Measurements from ENCODE around the gene SLC22A1.
"Not testable (repeated sequence)": the region's sequence is repeated elsewhere in the genome, so short reads cannot be mapped to it uniquely, and the experiment has no call there.

SLC22A1 gene
- total RNA-seq: 0.27 to 0.62 reads per million in 2 donors

- DNase-seq: no peak
Measured at GRCh38 chr6:160121558-160121957, at the start of gene SLC22A1. Gene SLC22A1, plus strand, starts transcription at chr6:160121815. Its CDS starts 121 bp downstream, at chr6:160121936.

DNA sequence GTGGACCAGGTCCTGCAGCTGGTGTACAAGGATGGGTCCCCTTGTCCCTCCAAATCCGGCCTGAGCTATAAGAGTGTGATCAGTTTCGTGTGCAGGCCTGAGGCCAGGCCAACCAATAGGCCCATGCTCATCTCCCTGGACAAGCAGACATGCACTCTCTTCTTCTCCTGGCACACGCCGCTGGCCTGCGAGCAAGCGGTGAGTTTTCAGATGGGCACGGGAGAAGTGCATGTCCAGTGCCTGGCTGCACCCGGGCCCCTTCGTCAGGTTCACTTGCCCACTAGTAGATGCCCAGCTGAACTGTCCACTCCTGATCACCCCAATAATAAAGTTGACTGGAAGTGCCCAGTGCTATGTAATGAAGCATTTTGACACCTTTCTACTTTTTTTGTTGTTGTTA, 48.3 kb upstream of the SLC22A1 start:
- no peak for DNase-seq

GRCh38 chr6:160076009-160076408, 45.6 kb upstream of the SLC22A1 start:
- no peak for DNase-seq

- DNase-seq: no peak
Measured at GRCh38 chr6:160077024-160077423, 44.6 kb upstream of the SLC22A1 start.

- no peak for DNase-seq
Measured at GRCh38 chr6:160077526-160077925, 44.1 kb upstream of the SLC22A1 start.

DNA sequence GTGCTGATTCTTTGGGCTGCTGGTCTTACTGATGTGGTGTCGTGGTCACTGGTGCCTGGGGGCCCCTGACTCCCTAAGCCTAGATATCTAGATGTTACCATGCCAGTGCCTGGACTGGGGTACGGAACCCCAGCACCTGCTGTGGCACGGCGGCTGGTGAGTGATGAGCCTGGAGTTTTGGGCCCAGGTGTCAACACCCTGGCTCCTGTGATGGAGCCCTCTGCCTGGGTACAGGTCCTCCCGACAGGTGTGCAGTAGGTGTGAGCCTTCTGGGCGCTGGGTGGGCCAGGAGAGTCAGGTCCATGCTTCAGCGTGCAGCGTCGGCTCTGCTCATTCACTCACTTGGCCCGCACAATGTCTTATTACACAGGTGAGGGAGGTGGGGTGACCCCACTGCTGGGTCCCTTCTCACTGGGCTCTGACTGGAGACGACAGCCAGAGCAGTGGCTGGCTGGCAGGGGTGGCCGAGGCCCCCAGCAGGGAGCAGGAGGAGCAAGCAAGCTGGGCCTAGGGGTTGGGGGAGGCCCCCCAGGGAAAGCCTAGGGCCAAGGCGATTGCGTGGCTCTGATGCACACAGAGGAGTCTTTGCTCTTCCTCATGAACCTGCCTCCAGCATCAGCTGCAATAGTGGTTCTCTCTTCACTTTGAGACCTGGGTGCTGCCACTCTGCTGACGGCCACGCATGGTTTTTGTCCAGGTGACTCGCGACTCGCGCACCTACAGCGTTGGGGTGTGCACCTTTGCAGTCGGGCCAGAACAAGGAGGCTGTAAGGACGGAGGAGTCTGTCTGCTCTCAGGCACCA, 42.5 kb upstream of the SLC22A1 start:
- DNase-seq: no peak

GRCh38 chr6:160079686-160080043, 42.0 kb upstream of the SLC22A1 start:
- no peak for DNase-seq

GRCh38 chr6:160080097-160080496, 41.5 kb upstream of the SLC22A1 start:
- no peak for DNase-seq

- DNase-seq: no peak
Measured at GRCh38 chr6:160081398-160081797, 40.2 kb upstream of the SLC22A1 start.

- DNase-seq: no peak
Measured at GRCh38 chr6:160082627-160083026, 39.0 kb upstream of the SLC22A1 start.

GRCh38 chr6:160084198-160084776, 37.3 kb upstream of the SLC22A1 start:
- no peak for DNase-seq

DNA sequence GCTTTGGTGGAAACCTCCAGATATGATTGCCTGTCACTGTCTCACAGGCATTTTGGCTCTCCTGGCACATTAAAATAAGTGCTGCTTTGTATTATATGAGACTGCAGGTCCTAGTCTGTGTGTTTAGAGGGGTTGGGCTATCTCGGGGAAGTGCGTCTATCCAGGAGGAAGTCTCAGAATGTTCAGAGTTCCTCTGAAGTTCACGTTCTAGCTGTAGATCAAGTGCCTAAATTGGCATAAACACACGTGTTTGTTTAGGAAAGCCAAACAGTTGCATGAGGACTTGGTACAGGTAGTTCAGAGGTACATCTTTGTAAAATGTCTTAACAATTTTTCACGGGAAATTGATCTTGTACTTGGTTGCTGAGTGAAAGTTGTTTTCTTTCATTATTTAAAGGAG, 36.4 kb upstream of the SLC22A1 start:
- DNase-seq: no peak

- DNase-seq: no peak
Measured at GRCh38 chr6:160085713-160086505, 35.7 kb upstream of the SLC22A1 start.

GRCh38 chr6:160086754-160087153, 34.9 kb upstream of the SLC22A1 start:
- no peak for DNase-seq

- DNase-seq: no peak
Measured at GRCh38 chr6:160088069-160088783, 33.4 kb upstream of the SLC22A1 start.

DNA sequence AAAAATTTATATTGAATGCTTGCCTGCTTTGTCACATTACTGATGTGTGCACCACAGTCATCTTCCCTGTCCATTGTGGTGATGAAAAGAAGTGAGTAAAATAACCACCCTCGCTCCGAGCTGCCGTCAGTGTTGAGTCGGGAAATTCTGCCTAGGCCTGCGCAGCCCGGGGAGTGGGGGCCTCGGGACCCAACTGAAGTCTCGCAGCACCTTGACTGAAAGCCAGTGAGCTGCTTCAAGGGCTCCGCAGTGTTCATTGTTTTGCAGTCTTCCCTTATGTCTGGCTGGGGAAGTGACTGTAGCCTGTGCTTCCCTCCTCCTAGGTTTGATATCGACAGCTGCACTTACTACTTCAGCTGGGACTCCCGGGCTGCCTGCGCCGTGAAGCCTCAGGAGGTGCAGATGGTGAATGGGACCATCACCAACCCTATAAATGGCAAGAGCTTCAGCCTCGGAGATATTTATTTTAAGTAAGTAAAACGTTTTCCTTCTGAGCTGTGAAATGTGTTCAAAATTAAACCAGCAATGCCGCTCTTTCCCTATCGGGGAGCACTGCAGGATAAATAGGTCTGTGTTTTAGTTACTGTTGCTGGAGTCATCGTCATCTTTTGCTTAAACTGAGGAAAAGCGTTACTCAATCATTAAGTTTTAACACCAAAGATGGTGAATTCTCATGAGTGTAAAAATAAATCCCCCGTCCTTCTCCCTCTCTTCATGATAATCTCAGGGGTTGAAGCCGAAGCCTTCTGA, 32.7 kb upstream of the SLC22A1 start:
- DNase-seq: no peak

GRCh38 chr6:160089534-160089897, 32.1 kb upstream of the SLC22A1 start:
- DNase-seq: no peak

DNA sequence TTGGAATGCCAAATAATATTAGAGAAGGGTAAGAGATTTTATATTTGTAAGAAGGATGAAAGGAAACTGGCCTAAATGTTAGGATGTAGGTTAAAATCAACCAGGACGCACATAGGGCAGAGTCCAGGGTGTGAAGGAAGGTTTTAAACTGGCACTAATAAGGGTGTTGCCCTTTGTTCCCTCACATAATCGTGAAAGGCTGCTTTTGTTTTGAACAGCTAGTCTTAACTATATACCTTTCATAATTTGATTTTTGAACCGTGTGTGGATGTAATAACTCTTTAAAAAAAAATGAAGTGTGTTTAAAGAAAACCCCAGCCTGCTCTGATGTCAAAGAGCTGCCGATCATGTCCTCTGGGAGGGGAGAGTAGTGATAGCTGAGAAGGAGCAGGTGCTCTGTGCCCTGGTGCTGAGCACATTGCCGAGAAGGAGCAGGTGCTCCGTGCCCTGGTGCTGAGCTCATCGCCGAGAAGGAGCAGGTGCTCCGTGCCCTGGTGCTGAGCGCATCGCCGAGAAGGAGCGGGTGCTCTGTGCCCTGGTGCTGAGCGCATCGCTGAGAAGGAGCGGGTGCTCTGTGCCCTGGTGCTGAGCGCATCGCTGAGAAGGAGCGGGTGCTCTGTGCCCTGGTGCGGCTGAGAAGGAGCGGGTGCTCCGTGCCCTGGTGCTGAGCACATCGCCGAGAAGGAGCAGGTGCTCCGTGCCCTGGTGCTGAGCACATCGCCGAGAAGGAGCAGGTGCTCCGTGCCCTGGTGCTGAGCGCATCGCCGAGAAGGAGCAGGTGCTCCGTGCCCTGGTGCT, 31.0 kb upstream of the SLC22A1 start:
- DNase-seq: not testable (repeated sequence)

DNA sequence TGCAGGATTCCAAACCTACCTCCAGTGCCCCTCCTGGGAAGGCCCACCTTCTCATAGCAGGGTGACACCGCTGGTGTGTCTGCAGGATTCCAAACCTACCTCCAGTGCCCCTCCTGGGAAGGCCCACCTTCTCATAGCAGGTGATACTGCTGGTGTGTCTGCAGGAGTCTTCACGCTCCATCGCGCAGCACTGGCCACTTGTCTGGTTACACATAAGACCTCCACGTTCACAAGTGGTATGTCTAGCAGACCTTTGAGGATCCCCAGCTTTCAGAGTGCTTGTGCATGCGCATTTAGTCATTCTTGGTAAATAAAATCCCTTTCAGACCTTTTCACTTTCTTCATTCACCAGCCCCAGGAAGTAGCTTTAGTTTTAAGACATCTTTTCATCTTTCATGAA, 29.4 kb upstream of the SLC22A1 start:
- DNase-seq: not testable (repeated sequence)

- no peak for DNase-seq
Measured at GRCh38 chr6:160092602-160093001, 29.0 kb upstream of the SLC22A1 start.

GRCh38 chr6:160093061-160093460, 28.6 kb upstream of the SLC22A1 start:
- DNase-seq: no peak
